LNCAP (cell line): ENCODE data around the gene TVP23A.

Source experiments
- TF ChIP-seq, protein P1 (sequence below): fragments of 450-650 bp; IDR thresholded peaks from 2 replicates; pipeline ENCODE4 v1.5.1; 2017; ENCODE audit warnings: mild to moderate bottlenecking

TVP23A gene

DNA sequence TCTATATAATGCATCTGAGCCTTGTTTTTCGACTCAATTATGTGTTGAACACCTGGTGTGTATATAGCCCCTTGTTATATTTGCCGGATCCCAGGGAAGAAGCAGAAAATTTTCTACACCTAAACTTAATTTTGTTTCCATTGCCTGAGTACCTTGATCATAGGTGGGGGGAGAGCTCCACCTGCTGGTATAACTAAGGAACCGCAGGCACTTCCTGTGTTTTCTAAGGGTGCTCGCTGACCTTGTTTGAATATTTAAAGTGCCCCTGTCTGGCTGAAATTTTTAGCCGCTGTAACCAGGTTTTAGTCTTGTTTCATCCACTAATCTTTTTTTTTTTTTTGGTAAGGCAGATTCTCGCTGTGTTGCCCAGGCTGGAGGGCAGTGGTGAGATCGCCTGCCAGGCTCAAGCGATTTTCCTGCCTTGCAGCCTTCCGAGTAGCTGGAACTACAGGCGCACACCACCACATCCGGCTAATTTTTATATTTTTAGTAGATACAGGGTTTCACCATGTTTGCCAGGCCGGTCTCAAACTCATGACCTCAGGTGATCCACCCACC is 81.4 kb downstream of the TVP23A start:
- TF ChIP-seq, protein P1, sequence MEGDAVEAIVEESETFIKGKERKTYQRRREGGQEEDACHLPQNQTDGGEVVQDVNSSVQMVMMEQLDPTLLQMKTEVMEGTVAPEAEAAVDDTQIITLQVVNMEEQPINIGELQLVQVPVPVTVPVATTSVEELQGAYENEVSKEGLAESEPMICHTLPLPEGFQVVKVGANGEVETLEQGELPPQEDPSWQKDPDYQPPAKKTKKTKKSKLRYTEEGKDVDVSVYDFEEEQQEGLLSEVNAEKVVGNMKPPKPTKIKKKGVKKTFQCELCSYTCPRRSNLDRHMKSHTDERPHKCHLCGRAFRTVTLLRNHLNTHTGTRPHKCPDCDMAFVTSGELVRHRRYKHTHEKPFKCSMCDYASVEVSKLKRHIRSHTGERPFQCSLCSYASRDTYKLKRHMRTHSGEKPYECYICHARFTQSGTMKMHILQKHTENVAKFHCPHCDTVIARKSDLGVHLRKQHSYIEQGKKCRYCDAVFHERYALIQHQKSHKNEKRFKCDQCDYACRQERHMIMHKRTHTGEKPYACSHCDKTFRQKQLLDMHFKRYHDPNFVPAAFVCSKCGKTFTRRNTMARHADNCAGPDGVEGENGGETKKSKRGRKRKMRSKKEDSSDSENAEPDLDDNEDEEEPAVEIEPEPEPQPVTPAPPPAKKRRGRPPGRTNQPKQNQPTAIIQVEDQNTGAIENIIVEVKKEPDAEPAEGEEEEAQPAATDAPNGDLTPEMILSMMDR = peak; percentile 84

DNA sequence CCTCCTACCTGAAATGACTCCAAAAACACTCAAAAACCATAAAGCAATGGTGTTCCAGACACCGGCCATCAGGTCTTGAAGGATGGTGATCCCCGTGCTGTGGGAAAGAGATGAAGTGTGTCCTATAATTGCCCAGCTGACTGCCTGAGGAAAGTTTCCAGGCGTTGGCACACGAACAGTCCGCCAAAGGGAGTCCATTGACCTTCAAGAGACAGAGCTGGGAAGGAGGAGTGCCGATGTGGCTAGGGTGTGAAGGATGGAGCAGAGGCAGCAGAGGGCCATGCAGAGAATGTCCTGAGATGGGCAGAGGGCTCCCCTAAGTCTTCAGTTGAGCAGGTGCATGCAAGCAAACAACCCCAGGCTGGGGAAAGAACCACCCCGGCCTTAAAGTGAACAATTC is 86.8 kb downstream of the TVP23A start:
- TF ChIP-seq, protein P1 = no peak

DNA sequence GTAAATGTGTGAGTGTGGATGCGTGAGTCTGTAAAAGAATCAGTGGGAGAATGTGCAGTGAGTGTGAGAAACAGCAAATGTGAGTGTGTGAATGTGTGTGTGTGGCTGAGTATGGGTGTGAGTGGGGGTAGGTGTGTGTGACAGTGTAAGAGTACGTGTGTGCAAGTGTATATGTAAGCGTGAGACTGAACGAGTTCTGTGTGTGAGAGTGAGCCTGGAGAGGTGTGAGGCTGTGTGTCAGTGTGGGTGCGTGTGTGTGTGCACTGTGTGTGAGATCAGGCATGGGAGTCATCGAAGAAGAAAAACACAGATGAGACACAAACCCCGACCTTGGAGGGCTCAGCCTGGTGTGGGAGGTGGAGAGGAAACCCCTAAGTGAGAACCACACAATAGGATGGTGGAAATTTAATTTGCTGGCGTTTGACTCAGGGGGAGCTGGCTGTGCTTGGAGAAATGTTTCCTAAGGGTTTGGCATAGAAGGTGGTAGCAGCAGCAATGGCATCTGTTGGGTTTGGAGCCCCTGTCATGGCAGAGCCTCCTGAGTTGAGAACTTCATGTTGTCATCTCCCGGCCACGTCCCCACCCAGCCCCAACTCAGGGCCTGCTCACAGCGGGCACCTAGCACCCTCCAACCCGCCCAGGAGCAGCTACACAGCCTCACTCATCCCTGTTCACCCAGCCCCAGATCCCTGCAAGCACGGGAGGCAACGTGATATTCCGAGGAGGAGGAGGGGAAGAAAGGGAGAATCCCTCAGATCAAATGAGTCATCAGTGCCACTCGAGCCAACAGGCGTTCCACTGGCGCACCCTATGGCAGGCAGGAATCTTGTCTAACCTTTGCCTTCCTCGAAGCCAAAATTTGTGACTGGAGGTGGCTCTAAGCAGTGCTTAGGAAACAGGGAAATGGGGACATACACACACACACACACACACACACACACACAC is 89.2 kb downstream of the TVP23A start:
- TF ChIP-seq, protein P1 = no peak

DNA sequence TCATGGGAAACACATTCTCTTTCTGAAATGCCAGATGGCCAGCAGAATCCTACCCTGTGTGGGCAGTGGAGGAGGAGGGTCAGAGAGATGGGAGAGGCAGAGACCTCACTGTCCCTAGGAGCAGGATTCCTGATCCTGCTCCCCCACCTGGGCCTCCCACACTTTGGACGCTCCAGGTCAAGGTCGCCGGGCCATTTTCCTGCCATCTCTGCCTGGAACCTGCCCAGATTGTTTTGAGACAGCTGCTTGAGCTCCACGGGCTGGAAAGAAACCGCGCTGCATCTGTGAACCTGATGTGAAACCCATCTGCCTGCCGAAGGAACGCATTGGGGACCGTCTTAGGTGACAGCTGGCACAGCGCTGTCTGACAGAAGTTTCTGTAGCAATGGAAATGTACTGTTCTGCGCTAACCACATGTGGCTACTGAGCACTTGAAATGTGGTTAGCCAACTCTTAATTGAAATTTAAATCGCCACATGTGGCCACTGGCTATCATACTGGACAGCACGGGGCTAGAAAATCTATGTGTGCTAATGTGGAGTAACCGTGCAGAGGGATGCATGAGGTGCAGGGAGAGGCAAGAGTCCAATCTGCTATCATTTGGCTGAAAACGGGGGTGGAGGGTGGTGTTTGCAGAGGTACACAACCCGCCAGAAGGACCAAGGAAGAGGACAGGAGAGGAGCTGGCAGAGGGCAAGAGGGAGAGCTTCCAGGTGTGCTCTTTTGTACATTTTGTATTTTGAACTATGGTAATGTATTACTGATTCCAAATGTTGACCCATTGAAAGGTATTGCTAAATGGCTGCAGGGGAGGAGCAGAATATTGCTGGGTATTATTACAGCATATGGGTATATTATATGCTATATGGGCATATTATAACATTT is 90.3 kb downstream of the TVP23A start:
- TF ChIP-seq, protein P1 = no peak
